GM13976 (cell line): Measurements from ENCODE around the gene PRDM5.
"Not testable (repeated sequence)": the region's sequence is repeated elsewhere in the genome, so short reads cannot be mapped to it uniquely, and the experiment has no call there.

ENCODE experiments used
- DNase-seq: peaks from one replicate; pipeline ENCODE4 v3.0.0; 2012; ENCODE audit warnings: low spot score
- CTCF ChIP-seq: IDR thresholded peaks from 2 replicates; pipeline ENCODE4 v1.5.1; 2012; ENCODE audit warnings: borderline replicate concordance, mild to moderate bottlenecking; ENCODE audit not compliant: insufficient read depth; ENCODE audit errors: extremely low read depth, missing control alignments, control extremely low read depth
- in situ Hi-C: fragments of 300-500 bp; cut with MboI; formaldehyde crosslinking; loops from one replicate; pipeline ENCODE4 v1.12.0; 2022; ENCODE audit warnings: low sequenced_read_pairs, mixed read lengths, inconsistent platforms; ENCODE audit not compliant: unreplicated experiment

The PRDM5 gene

DNA sequence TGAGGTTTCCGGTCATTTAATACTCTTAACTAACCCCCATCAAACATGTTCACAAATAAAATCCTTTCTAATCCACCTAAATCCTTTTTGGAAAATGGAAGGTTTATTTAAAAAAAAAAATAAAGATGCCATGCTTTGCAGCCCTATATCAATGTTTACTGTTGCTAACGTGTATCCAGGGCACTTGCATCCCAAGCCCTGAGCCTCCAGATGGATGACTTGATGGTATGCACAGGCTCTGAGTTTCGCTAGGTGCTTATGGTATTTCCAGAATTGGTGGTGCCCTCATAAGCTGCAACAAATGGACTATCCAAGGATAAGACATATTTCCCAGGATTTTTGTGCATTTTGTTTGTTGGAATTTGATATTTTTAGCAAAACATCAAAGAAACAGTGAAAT lies 257.7 kb downstream of the PRDM5 start:
- no peak for TF ChIP-seq CTCF
- no peak for DNase-seq
- in situ Hi-C loops = no loop called here

DNA sequence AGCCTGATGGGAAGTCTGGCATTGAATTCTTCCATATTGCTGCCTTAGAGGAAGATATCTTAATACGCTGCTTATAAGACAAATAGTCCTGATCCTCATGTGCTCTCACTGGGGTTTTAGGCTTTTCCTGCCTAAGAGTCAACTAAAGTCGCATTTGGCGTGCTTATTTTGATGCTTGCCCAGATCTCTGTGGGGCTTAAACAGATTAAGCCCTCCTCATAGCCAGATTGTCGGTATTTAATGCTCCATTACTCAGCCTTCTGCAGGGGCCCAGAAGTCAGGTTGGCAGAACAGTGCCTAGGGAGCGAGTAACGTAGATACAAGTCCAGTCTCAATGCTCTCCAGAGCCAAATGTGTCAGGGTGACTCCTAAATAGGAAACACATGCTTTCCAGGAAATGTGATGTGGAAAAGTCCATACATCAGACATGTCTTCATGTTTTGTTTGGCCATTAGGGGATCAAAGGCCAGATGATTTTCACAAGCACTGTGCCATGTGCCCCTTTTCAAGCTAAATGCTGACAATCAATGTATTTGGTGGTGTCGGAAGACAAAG lies 262.8 kb downstream of the PRDM5 start:
- in situ Hi-C loops = no loop called here
- no peak for DNase-seq
- no peak for TF ChIP-seq CTCF

DNA sequence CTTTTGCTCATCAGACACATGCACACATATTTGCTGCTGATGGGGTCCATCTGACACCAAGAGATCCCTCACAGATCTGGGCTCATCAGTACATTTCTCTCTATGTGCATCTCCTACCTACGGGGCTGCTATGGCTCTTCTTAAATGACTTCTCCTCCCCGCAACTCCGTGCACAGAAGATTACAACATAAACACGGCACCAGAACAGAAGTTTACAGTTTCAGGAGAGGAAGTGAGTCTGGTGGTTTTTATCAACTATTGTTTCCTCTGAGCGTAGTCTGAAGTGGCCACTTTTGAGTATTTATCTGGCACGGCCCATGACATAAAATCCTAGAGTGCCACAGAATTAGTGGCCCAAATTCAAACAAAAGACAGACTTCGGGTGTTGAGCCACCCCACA lies 263.8 kb downstream of the PRDM5 start:
- DNase-seq = no peak
- in situ Hi-C loops = no loop called here
- no peak for TF ChIP-seq CTCF

GRCh38 chr4:120653804-120654573 lies 268.5 kb downstream of the PRDM5 start:
- no peak for TF ChIP-seq CTCF
- in situ Hi-C loops = no loop called here
- DNase-seq = no peak

- in situ Hi-C loops = not testable (repeated sequence)
Measured at GRCh38 chr4:120648336-120648735, 274.2 kb downstream of the PRDM5 start.

More at GRCh38 chr4:120648336-120648735, 274.2 kb downstream of the PRDM5 start:
- not testable (repeated sequence) for DNase-seq
